GM12874 (cell line): ENCODE data around the gene AVPR2.

ENCODE experiments used
- TF ChIP-seq, protein P1 (sequence below): IDR thresholded peaks from 2 replicates; pipeline ENCODE4 v1.5.1; 2011; ENCODE audit warnings: low read depth, mild to moderate bottlenecking, control low read depth, low read length, moderate library complexity; ENCODE audit not compliant: insufficient read depth

The AVPR2 gene

DNA sequence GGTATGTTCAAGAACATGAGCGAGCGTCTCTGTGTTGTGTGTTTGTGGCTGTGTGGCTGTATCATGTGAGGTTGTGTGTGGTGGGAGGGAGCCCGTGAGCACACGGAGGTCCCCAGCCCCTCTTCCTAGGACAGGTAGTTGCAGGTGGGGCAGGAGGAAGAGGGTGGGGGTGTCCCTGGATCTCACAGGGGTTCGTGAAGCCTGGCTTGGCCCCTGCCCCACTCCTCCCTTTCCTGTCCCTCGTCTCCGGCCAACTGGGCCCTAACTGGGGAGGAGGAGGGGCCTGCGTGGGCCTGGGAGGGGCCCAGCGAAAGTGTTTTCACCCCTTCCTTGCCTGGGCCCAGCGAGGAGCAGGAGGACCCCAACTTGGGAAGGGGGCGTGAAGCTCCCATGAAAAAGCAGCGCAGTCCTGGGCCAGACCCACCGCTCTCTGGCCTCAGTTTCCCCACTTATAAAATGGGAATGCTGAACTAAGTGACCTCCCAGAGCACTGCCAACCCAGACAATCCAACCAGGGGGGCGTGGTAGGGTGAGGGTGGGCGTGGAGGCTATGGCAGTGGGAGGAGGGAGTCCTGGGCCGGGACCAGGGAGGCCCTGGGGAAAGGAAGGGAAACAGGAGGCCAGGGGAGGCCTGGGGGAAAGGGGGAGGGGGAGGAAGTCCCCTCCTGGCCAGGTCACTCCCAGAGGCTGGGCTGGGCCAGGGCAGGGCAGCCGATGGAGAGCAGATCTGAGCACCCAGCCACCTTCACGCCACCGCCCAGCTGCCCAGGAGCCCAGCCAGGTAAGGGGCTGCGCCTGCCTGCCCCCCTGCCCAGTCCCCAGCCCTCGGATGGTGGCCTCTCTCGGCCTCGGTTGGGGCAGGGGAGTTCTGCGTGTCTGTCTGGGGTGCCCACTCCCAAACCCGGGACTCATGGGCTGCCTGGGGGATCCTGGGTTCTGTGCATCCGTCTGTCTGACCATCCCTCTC, at the start of gene AVPR2:
AVPR2 (plus strand) TSS at position 683 of the 967 bp plus-strand sequence. CDS start 473 bp downstream, outside the sequence.
- TF ChIP-seq, protein P1, sequence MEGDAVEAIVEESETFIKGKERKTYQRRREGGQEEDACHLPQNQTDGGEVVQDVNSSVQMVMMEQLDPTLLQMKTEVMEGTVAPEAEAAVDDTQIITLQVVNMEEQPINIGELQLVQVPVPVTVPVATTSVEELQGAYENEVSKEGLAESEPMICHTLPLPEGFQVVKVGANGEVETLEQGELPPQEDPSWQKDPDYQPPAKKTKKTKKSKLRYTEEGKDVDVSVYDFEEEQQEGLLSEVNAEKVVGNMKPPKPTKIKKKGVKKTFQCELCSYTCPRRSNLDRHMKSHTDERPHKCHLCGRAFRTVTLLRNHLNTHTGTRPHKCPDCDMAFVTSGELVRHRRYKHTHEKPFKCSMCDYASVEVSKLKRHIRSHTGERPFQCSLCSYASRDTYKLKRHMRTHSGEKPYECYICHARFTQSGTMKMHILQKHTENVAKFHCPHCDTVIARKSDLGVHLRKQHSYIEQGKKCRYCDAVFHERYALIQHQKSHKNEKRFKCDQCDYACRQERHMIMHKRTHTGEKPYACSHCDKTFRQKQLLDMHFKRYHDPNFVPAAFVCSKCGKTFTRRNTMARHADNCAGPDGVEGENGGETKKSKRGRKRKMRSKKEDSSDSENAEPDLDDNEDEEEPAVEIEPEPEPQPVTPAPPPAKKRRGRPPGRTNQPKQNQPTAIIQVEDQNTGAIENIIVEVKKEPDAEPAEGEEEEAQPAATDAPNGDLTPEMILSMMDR, result no peak

DNA sequence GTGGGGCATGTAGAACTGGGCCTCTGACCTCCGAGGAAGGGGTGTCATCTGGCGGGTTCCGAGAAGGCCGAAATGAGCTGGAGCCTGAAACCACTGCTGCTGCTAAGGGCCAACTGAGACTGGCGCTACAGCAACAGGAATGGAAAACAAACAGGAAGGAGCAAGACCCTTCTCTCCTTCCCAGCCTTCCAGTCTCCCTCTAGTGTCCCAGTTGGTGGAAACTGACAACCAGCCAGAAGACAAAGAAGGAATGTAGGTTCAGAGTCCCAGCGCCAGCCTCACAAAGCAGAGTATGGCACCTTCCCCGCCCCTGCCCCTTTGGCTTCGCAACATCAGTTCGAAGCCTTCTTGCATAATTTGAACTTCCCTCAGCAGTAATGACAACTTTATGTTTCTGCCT, 49.8 kb upstream of the AVPR2 start:
- TF ChIP-seq, protein P1, result no peak

DNA sequence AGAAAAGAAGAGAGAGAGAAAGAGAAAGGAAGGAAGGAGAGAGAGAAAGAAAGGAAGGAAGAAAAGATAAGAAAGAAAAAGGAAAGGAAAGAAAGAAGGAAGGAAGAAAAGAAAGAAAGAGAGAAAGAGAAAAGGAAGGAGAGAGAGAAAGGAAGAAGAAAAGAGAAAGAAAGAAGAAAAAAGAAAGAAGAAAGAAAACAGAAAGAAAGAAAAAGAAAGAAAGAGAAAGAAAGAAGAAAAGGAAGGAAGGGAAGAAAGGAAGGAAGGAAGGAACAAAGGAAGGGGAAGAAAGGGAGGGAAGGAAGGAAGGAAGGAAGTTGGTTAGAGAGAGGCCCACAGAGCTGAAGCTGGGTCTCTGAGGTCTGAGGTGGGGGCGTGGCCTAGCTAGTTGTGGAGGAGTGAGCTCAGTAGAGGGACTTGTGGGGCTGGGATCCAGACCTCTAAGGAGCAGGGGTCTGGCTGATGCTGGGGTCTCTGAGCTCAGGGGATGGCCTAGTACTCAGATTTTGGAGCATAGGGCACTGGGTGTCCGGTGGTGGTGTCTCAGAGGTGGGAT, 47.0 kb upstream of the AVPR2 start:
- TF ChIP-seq, protein P1, result no peak

DNA sequence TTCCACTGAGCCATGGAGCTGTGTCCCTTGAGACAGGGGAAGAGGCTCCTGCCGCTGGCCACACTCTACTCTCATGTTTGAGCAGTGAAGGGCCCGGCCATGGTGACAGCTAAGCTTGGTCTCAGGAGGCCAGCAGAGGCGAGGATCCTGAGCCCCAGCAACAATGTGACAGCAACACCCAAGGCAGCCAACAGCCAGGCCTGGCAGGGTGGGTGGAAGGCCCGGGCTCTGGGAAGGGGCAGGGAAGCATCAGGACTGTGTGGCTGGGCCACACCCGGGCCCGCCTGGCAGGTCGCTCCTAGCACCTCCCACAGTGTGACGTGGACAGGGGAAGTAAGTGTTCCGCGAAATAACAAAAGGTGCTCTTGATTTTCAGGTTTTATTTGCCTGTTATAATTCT, 43.3 kb upstream of the AVPR2 start:
- TF ChIP-seq, protein P1, result no peak

DNA sequence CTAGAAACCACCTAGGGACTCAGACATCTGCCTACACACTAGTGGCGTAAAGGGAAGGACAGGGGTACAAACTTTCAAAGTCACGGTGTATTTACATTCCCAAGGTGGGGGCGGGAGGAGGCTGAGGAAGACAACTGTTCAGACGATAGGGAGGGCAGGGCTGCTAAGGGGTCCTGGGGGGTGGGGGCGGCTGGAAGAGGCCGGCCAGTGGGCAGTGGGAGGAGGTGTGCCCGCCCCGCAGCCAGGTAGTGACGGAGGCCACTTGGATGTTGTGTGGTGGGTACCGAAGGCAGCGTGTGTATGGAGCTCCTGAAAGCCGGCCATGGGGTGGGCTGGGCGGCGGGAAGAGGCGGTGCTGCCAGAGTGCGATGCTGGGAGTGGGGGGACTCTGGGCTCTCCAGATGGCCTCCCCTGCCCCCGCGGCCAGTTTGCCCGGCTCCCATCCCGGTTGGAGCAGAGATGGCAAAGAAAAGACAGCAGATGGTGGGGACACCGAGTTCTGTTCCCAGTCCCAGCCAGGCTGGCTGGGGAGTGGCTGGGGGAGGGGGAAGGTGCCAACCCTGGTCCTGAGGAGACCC, 42.7 kb upstream of the AVPR2 start:
- TF ChIP-seq, protein P1, result no peak

DNA sequence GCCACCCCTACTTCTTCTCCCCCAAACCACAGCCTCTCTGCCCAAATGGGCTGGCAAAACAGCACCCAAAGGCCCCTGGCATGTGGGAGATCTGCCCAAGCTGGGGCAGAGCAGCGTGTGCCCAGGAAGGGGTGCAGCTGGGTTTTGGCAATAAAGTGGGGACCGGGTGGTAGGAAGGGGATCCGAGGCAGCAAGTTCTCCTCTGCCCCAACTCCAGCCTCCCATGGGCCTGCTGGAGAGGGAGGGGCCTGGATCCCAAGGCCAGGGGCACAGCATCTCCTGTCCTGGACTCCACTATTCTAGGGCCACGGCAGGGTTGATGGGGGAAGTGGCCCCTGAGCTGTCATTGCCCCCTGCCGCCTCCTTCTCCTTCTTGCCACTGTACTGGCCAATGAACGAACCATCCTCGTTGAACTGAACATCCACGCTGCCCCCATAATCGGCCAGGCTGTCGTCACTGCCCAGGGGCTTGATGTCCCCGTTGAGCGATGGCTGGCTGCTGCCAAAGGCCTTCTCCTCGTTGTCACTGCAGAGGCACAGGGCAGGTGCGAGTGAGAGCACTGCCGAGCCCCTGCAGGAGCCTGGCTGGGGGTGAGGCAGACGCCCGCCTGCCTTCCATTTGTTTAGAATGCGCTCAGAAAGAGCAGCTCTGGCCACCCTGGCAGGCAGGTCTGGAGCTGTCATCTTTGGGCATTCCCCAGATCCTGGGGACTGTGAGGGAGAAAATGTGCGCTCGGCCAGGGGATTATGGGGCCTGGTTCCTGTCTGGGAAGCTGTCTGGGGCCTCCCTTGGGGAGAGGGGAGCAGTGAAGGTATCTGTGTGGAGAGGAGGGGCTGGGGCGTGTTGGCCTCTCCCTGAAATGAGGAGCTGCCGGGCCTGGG, 41.9 kb upstream of the AVPR2 start:
- TF ChIP-seq, protein P1, result no peak
